HG03066 (cell line): ENCODE data around the gene USP34.
"Not testable (repeated sequence)": the region's sequence is repeated elsewhere in the genome, so short reads cannot be mapped to it uniquely, and the experiment has no call there.

Source experiments
- ATAC-seq: cut with Tn5 transposase; IDR thresholded peaks from one replicate; pipeline ENCODE4 v1.9.1; 2021; ENCODE audit warnings: low read depth; ENCODE audit not compliant: unreplicated experiment

The USP34 gene

DNA sequence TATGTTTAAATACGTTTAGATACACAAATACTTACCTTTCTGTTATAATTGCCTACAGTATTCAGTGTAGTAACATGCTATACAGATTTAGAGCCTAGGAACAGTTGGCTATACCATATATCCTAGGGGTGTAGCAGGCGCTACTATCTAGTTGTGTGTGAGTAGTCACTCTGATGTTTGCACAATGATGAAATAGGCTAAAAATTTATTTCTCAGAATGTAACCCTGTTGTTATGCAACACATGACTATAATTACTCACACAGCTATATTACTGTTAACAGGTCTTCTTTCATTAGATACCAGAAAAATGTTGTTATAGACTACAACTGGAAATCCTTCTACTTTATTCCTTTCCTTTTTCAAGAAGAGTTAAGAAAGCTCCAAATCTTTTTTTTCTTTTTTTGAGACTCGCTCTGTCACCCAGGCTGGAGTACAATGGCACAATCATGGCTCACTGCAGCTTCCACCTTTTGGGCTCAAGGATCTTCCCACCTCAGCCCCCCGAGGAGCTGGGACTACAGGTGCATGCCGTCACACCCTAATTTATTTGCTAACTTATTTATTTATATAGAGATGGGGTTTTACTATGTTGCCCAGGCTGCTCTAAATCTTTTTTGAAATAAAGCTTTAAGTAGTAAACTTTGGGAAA lies 260.4 kb downstream of the USP34 start:
- no peak for ATAC-seq

DNA sequence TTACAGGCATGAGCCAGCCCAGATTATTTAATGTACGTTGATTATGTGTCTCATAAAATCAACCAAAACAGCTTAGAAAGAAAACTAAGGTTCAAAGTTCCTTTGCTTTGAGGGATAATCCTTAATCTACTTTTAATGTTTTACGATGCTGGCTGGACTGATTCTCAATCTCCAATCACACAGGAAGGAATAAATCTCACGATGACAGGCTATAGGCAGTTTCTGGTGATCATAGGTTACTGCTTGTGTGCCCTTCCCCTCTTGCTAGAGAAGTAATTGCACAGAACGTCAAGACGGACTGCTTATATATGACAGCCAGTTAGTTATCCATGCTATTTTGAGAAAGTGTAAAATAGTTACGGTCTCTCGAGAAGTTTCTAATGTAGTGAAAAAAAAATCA lies 265.8 kb downstream of the USP34 start:
- ATAC-seq: no peak

DNA sequence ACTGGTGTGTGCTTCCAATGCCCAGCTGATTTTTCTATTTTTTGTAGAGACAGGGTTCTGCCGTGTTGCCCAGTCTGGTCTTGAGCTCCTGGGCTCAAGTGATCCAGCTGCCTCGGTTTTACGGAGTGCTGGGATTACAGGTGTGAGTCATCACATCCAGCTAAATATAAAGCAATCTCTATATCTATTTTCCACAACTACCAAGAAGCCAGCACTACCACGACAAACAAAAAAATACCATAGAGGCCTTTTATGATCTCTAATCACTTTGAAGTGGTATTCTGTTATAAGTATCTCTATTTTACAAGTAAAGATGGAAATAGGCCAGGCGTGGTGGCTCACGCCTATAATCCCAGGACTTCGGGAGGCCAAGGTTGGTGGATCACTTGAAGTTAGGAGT lies 274.2 kb downstream of the USP34 start:
- no peak for ATAC-seq

DNA sequence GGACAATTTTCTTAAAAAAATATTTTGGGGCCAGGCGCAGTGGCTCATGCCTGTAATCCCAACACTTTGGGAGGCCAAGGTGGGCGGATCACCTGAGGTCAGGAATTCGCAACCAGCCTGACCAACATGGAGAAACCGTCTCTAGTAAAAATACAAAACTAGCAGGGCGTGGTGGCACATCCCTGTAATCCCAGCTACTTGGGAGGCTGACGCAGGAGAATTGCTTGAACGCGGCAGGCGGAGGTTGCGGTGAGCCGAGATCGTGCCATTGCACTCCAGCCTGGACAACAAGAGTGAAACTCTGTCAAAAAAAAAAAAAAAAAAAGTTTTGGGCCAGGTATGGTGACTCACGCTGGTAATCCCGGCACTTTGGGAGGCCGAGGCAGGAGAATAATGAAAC lies 276.2 kb downstream of the USP34 start:
- not testable (repeated sequence) for ATAC-seq

DNA sequence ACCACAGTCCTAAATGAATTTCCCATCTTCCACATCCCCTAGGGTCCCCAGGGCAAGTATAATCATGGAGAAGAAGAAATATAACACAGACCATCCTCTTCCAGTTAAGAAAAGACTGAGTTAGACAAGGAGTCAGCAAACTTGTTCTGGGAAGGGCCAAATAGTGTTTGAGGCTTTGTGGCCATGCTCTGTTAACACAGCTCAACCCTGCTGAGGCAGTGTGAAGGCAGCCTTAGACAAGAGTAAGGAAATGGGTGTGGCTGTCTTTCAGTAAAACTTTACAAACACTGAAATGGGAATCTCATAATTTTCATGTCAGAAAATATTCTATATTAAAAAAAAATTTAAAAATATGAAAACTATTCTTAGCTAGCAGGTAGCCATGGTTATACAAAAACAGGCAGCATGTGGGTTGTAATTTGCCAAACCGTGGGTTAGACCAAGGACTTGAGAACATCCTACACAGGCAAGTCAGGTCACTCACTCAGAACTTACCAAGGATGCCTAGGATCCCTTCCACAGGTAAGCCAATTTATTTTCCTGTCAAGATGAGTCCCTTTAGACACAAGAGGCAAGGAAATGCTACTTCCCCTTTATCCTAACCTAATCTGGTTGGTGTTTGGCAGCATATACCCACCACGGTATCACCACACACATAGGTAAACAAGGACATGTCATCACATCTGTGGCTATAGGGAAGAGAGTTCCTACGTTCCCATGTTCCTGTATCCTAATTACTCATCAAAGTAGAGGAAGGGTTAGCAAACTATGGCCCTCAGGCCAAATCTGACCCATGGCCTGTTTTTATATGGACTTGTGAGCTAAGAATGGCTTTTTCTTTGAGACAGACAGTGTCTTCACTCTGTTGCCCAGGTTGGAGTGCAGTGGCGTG lies 277.0 kb downstream of the USP34 start:
- ATAC-seq: no peak

DNA sequence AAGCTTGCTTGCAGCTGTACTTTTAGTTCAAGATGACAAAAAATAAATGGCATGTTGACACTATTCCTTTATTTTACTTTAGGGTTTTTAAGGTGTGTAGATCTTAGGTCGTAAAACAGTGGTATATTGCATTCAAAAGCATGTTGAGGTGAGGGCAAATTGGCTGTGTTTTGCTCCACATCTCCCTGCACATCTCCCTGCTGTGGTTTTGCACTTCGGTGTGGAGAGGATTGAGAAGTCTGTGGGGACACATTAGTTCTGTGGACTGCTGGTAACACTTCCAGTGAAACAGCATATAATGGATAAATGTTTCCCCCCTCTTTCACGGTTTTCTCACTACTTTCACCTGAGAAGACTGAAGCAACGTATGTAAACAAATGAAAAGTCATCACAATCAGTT lies 283.8 kb downstream of the USP34 start:
- no peak for ATAC-seq

DNA sequence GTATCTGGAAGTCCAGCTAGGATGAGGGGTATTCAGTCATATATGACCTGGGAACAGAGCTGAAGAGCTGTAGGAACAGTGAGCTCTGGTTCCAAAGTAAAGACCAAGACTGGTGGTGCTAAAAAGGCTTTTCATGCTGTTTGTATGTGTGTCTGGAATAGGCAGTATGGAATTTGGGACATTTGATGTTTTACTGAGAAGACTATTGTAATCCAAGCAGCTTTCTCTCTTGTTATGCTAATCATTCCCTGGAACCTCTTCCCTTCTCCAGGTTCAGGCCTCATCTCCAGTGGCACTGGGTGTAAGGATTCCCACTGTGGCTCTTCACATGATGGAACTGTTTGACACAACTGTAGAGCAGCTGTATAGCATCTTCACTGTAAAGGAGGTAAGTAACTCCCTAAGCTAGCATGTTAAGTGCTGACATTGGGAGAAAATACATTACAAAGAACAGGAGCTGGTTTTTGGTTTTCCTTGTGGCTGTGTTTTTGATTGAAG lies 285.6 kb downstream of the USP34 start:
- ATAC-seq: no peak

DNA sequence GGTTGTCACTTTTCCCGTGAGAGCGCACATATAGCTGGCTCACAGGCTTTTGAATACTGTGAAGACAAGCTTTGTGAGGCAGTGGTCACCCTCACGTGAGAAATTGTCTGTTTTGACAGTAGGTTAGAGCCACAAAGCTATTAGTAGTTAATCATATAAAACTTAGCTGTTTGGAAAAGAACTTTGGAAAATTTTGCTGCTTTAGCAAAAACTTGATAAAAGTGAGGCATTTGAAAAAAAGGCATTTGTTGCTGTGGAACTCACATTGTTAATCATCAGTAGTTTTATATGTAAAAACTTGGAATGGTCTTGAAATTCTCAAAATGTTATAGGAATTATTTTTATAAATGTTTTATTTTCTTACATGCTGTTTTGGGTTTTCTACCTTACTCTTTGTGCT lies 286.6 kb downstream of the USP34 start:
- no peak for ATAC-seq

DNA sequence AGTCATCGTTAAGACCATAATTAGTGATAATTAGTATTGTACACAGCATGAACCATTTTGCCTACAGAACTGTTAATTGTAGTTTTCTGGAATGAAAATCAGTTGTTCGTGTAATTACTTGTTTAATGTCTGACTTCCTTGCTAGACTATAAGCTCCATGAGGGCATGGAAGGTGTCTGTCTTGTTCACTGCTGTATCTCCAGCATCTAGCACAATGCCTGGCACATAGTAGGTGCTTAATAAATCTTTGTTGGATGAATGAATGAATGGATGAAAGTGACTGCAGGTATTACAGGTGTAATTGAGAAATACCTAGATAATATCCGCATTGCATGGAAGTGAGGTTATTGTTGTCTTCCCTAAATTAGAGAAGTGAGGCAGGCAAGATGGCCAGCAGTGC lies 287.1 kb downstream of the USP34 start:
- ATAC-seq: no peak

DNA sequence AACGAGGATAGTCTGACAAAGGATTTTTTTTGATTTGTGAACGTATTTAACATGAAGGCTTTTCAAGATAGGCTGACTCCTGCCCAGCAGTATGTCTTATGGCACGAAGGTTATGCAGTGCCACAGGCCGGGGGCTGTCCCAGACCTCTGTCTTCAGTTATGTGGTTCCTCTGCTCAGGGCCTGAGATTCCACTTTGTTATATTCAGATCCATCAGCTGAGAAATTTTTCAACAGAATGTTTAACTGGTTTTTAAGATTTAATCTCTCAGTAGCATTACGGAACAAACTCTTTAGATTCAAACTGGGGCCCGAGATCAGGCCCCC lies 288.9 kb downstream of the USP34 start:
- no peak for ATAC-seq

DNA sequence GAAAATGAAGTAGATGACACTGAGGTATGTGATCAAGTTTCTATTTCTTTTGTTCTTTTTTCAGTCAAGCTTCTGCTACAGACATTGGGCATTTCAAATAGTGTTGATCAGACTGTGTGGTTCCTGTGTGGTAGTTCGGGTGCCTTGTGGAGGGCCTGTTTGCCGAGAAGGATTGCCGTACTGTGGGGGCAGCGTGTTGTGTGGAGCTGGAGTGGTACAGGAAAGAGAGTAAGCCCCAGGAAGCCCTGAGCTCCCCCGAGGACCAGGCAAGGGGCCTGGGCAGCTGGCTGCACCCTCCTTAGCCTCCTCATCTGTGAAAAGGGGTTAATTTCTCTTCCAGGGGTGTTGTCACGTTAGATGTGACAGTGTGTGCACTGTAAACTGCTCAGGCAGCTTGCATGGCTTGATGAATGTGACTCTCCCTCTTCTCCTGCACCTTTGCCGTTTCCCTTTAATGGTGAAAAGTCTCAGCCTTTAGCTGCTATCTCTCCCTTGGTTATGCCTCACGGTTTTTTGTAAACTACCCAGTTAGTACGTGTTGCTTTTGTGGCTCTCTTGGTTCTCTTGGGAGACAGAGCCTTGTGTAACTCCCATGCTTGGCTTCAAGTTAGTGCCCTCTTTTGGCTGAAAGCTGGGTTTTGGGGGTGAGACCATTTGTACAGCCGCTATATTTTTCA lies 289.4 kb downstream of the USP34 start:
- ATAC-seq: no peak

DNA sequence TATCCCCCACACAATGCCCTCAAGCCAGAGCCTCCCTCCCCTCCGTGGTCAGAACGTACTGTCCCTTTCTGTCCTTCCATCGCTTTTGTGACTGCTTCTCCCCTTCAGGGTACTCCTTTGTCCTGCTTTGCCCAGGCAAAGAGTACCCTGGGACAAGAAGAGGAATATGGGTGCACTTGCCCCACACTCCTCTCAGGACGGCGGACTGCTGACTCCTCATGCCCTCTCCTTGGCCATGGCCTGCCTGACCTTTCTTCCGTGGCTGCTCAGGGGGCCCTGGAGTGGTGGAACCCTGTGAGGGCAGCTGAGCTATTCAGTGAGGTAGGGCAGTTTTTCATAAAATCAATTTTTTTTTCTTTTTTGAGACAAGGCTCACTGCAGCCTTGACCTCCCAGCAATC lies 290.2 kb downstream of the USP34 start:
- no peak for ATAC-seq

DNA sequence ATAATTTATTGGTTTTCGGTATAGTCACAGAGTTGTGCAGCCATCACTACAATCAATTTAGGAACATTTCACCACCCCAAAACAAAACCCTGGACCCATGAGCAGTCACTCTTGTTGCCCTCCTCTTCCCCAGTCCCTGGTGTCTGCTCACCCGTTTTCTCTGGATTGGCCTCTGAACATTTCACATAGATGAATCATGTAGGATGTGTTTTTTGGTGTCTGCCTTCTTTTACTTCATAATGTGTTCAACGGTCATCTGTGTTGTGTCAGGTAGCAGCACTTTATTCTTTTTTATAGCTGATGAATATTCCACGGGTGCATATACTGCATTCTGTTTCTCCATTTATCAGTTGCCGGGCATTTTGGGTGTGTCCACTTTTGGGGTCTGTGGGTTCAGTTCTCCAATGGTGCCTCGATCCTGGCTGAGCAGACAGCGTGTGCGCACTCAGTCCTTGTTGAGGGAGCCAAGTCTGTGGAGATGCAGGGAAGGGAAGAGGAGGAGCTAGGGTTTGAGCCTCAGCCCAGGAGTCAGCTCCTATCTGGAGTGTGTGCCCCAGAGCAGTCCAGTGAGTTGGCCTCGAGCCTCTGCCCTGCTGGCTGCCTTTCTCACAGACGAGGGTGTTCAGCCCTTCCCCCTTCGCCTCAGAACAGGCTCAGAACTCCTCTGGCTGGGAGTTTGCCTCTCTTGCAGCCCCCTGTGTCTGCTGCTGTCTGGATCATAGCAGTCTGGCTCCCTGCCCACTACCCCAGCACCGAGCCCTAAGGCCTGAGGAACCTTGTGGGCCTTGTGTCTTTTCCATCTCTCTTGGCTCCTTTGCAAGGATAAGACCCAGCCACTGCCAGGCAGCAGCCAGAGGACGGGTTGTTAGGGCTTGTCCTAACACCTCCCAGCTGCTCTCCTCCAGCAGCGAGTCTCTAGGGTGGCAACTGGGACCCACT lies 290.9 kb downstream of the USP34 start:
- ATAC-seq: no peak

DNA sequence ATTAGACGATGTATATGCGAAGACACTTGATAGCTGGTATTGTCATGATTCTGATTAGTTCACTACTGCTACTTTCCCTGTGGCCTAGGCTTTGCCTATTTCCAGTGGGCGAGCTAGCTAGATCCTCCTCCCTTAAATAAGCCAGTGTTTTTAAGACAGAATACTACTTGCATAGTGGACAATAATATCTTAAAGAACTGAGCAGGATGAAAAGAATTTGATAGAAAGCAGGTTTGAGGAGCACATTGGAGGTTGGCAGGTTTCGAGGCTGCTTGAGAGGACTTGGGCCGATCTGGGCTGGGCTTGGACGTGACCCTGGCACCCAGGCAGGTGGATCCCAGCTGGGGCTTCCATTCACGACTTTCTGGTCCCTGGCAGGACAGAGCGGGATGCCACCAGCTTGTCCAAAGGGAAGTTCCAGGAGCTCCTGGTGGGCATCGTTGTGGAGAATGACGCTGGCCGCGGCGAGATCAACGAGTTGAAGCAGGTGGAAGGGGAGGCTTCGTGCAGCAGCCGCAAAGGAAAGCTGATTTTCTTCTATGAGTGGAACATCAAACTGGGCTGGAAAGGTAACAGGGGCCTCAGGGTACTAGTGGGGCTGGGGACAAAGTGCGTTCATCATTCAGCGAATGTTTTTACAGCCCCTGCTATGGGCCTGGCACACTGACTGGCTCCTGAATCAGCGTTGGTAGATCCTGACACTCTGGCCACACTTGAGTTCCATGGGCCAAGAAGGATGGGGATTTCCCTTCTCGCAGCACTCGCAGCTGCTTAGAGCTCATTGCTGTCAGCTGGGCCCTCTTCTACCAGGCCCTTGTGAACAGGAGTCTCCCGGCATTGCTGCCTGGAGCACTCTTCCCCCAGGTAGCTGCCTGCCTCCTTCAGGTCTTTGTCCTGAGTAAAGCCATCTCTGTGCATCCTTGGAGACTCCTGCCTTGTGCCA lies 292.0 kb downstream of the USP34 start:
- no peak for ATAC-seq

DNA sequence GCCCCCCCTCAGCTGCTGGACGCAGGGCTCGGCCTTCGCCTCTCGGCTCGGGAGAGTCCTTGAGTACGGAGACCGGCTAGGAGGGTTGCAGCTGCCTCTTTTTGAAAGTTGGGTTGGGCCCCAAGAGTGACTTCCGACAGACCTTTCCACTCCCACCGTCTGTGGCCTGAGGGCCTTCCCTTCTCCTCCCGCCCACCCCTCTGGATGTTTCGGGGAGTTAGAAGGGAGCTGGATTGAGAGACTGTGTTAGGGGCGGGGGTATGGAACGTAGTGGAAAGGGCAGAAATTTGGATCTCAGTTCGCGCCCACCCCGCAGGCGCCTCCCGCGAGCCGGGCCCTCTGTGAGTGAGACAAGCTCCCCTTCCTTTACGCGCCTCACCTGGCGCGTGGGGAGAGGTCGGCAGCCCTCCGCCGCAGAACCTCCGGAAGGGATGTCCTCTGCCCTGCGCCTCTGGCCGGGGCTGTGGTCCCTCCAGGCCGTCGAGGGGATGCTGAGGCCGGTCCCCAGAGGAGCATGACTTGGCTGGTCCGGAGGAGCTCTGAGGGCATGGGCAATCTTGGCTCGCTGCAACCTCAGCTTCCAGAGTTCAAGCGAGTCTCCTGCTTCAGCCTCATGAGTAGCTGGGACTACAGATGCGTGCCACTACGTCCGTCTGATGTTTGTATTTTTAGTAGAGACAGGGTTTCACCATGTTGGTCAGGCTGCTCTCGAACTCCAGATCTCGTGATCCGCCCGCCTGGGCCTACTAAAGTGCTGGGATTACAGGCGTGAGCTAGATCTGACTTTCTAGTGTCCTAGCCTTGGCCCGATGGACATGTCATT lies 292.9 kb downstream of the USP34 start:
- peak; percentile 29 for ATAC-seq

DNA sequence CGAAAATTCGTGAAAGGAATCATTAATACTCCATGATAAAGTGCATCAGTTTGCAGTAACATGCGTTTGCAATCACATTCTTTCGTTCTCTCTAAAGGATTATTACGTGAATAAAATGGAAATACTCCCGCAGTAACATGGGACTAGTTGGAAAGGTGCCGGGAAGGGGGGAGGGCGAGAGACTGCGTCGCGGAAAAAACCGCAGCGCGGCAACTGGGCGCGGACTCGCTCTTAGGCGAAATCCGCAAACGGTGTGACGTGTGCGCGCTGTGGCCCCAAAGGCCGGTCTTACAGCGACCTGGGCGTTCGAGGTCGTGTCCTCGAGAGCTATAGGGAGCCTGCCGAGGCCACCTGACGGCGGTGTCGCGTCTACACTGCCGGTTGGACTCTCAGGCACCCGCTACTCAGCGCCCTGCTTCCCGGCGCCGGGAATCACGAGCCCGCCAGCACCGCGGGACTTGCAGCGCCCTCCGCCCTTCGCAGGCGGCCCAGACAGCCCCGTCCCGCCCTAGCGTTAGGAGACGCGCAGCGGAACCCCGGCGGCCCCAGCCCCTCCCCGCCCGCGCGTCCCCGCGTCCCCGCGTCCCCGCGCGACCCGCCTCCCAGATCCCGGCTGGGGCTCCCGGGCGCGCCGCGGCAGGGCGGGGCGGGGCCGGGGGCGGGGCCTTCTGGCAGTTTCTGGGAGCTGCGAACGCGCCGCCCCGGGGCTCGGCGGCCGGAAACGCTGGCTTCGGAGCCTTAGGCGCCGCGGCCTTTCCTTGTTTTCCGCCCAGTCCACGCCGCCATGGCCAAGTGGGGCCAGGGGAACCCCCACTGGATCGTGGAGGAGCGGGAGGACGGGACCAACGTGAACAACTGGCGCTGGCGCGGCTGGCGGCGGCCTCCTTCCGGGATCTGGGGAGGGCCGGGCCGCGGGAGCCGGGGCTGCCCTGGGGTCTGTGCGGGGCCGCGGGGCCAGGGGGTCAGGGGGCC lies 293.8 kb downstream of the USP34 start:
- ATAC-seq: peak; percentile 75

DNA sequence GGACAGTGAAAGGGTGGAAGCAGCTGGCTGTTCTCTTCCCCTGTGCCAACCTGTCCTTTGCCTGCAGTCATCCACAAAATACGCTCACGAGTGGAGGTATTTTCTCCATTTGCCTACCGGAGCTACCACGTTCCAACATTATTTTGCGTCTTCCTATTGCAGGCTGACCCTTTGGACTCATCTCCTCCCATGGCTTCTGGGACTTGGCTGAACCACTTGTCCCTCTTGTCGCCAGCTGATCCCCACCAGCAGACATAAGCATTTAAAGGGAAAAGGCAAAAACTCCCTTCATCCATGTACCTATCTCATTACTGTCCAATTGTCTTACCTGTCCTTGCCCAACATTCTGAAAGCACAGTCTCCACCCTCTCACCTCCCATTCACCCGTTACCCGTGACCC lies 295.9 kb downstream of the USP34 start:
- no peak for ATAC-seq
